Stimulated activated naive CD8-positive, alpha-beta T cell treated with anti-CD3 and anti-CD28 coated beads, Interleukin-15, Interleukin-2, amounts not matched to agents 100 ng/mL and 50 ng/mL, for 24 hours (primary cell): ENCODE results near the gene TBX2.

ENCODE experiments used
- H3K27ac Mint-ChIP-seq: one replicate; pipeline ENCODE4 v1.8.0; 2021; ENCODE audit warnings: mild to moderate bottlenecking, mixed read lengths
- H3K27me3 Mint-ChIP-seq: one replicate; pipeline ENCODE4 v1.8.0; 2021; ENCODE audit warnings: mixed read lengths
- H3K36me3 Mint-ChIP-seq: one replicate; pipeline ENCODE4 v1.8.0; 2021; ENCODE audit warnings: low read depth, mixed read lengths
- H3K4me1 Mint-ChIP-seq: one replicate; pipeline ENCODE4 v1.8.0; 2021; ENCODE audit warnings: low read depth, mixed read lengths
- H3K4me3 Mint-ChIP-seq: one replicate; pipeline ENCODE4 v1.8.0; 2021; ENCODE audit warnings: mild to moderate bottlenecking, mixed read lengths
- H3K9me3 Mint-ChIP-seq: one replicate; pipeline ENCODE4 v1.8.0; 2021; ENCODE audit warnings: mixed read lengths

Gene TBX2

GRCh38 chr17:61364463-61364846, 35.2 kb upstream of the TBX2 start:
- no peaks in the 10 kb centered on the region for H3K27me3 Mint-ChIP-seq
- H3K4me3 Mint-ChIP-seq = no peak overlapping the region
- H3K9me3 Mint-ChIP-seq = no peaks in the 10 kb centered on the region
- no peaks in the 10 kb centered on the region for H3K4me1 Mint-ChIP-seq
- no peaks in the 10 kb centered on the region for H3K36me3 Mint-ChIP-seq
- no peak overlapping the region for H3K27ac Mint-ChIP-seq

- no peaks in the 10 kb centered on the region for H3K36me3 Mint-ChIP-seq
- H3K27me3 Mint-ChIP-seq = no peaks in the 10 kb centered on the region
- no peaks in the 10 kb centered on the region for H3K9me3 Mint-ChIP-seq
- no peaks in the 10 kb centered on the region for H3K4me1 Mint-ChIP-seq
- H3K4me3 Mint-ChIP-seq = no peak overlapping the region
- no peak overlapping the region for H3K27ac Mint-ChIP-seq
Measured at GRCh38 chr17:61366076-61366714, 33.4 kb upstream of the TBX2 start.

GRCh38 chr17:61366715-61367413, 32.8 kb upstream of the TBX2 start:
- Mint-ChIP-seq H3K36me3 (no peaks in the 10 kb centered on the region), H3K4me1 (no peaks in the 10 kb centered on the region), H3K4me3 (no peak overlapping the region), H3K9me3 (no peaks in the 10 kb centered on the region), H3K27ac (no peak overlapping the region), H3K27me3 (no peaks in the 10 kb centered on the region)

- H3K27me3 Mint-ChIP-seq = no peaks in the 10 kb centered on the region
- H3K4me1 Mint-ChIP-seq = no peaks in the 10 kb centered on the region
- H3K27ac Mint-ChIP-seq = no peak overlapping the region
- no peaks in the 10 kb centered on the region for H3K36me3 Mint-ChIP-seq
- no peak overlapping the region for H3K4me3 Mint-ChIP-seq
- no peaks in the 10 kb centered on the region for H3K9me3 Mint-ChIP-seq
Measured at GRCh38 chr17:61368049-61368831, 31.4 kb upstream of the TBX2 start.

GRCh38 chr17:61368832-61369450, 30.7 kb upstream of the TBX2 start:
- H3K27me3 Mint-ChIP-seq = no peaks in the 10 kb centered on the region

GRCh38 chr17:61369751-61370150, 29.9 kb upstream of the TBX2 start:
- no peak overlapping the region for H3K27ac Mint-ChIP-seq
- no peaks in the 10 kb centered on the region for H3K27me3 Mint-ChIP-seq
- no peak overlapping the region for H3K4me3 Mint-ChIP-seq
- no peaks in the 10 kb centered on the region for H3K4me1 Mint-ChIP-seq
- no peaks in the 10 kb centered on the region for H3K9me3 Mint-ChIP-seq
- no peaks in the 10 kb centered on the region for H3K36me3 Mint-ChIP-seq

More at GRCh38 chr17:61368832-61369450, 30.7 kb upstream of the TBX2 start:
- Mint-ChIP-seq H3K27ac (no peak overlapping the region), H3K4me3 (no peak overlapping the region), H3K36me3 (no peaks in the 10 kb centered on the region), H3K9me3 (no peaks in the 10 kb centered on the region), H3K4me1 (no peaks in the 10 kb centered on the region)

DNA sequence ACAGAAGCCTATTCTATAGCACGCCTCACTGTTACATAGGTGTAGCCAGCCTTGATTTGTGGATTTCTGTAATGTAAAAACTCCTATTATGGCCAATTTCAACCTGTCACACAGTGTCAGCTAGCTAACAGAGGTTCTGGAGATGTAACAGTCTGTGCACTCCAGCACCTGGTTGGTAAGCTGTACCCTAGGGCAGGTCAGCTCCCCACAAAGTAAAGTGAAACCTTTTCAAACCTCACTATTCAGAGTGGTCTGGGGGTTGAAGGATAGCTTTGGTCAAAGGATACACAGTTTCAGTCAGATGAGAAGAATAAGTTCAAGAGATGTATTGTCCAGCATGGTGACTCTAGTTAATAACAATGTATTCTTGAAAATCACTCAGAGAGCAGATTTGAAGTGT, 28.5 kb upstream of the TBX2 start:
- Mint-ChIP-seq H3K4me3 (no peak overlapping the region), H3K9me3 (no peaks in the 10 kb centered on the region)

DNA sequence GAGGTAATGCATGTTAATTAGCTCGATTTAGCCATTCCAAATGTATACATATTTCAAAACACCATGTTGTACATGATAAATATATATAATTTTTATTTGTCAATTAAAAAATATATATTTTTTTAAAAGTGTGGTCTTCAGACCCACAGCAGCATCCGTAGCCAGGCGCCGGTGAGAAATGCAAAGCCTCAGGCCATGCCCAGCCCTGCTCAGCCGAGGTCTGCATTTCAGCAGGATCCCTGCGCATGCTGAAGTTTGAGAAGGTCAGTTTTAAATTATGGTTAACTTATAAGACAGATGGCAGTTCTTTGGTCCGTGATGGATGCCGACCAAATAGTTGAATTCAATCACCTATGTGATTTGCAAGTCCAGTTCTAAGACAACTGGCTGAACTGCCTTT, 28.0 kb upstream of the TBX2 start:
- Mint-ChIP-seq H3K36me3 (no peaks in the 10 kb centered on the region), H3K27me3 (no peaks in the 10 kb centered on the region), H3K9me3 (no peaks in the 10 kb centered on the region), H3K27ac (no peak overlapping the region), H3K4me3 (no peak overlapping the region), H3K4me1 (no peaks in the 10 kb centered on the region)

More for the DNA sequence above, 28.5 kb upstream of the TBX2 start:
- Mint-ChIP-seq H3K36me3 (no peaks in the 10 kb centered on the region), H3K27ac (no peak overlapping the region), H3K4me1 (no peaks in the 10 kb centered on the region), H3K27me3 (no peaks in the 10 kb centered on the region)

DNA sequence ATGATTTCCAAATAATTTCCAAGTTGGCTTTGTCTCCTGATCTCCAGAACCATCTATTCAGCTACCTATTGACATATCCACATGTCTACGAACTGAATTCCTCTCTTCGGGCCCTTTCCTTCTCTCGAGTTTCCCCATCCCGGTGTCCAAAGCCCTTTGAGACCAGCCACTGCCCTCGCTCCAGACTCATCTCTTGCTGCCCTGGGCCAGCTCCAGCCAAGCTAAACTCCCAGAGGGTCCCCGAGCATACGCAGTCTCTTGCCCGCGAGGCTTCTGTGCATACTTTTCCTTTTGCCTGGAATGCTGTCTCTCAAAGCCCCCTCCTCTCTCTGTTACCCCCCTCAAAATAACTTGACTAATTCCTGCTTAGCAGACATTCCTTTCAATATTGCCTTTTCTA, 27.2 kb upstream of the TBX2 start:
- no peak overlapping the region for H3K27ac Mint-ChIP-seq
- H3K4me1 Mint-ChIP-seq = no peaks in the 10 kb centered on the region
- H3K9me3 Mint-ChIP-seq = no peaks in the 10 kb centered on the region
- H3K4me3 Mint-ChIP-seq = no peak overlapping the region
- H3K27me3 Mint-ChIP-seq = no peaks in the 10 kb centered on the region
- H3K36me3 Mint-ChIP-seq = no peaks in the 10 kb centered on the region

GRCh38 chr17:61376931-61377838, 22.5 kb upstream of the TBX2 start:
- H3K36me3 Mint-ChIP-seq = no peaks in the 10 kb centered on the region
- H3K27ac Mint-ChIP-seq = no peak overlapping the region
- no peaks in the 10 kb centered on the region for H3K27me3 Mint-ChIP-seq
- H3K4me3 Mint-ChIP-seq = no peak overlapping the region
- no peaks in the 10 kb centered on the region for H3K4me1 Mint-ChIP-seq
- no peaks in the 10 kb centered on the region for H3K9me3 Mint-ChIP-seq

DNA sequence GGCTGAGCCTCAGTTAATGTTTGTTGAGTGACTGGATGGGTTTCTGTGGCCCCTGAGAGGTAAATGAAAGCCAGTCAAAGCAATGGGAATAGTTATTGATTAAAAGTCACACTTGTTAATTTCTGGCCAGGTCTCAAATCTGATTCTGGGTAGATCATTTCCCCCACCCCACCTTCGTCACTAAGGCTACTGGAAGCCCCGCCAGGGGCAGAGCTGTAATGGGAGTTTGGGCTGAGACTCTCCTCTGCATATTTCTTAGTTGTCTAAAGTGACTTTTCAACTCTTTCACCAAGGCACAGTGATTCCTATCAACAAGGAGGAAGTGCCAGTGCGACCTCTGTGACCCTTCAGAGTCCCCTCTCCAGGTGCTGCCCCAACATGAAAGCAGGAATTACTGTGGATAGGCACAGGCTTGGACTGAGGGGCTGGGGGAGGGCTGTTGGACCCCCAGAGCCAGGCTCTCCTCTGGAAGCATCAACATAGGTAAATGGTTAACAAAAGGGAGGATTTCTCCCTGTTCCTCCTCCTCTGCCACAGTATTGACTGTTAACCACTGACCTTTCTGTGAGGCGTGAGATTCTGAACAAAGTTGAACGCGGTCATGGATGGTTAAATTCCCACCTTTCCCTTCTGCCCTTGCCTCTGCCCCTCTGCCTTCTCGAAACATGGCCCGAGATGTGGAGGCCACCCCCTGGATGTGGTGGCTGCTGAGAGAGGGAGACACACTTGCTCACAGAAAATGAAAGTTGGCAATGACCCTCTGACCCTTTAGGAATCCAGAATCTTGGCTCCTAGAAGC, 20.8 kb upstream of the TBX2 start:
- Mint-ChIP-seq H3K4me1 (no peaks in the 10 kb centered on the region), H3K27me3 (no peaks in the 10 kb centered on the region), H3K4me3 (no peak overlapping the region), H3K9me3 (no peaks in the 10 kb centered on the region), H3K27ac (no peak overlapping the region), H3K36me3 (no peaks in the 10 kb centered on the region)

DNA sequence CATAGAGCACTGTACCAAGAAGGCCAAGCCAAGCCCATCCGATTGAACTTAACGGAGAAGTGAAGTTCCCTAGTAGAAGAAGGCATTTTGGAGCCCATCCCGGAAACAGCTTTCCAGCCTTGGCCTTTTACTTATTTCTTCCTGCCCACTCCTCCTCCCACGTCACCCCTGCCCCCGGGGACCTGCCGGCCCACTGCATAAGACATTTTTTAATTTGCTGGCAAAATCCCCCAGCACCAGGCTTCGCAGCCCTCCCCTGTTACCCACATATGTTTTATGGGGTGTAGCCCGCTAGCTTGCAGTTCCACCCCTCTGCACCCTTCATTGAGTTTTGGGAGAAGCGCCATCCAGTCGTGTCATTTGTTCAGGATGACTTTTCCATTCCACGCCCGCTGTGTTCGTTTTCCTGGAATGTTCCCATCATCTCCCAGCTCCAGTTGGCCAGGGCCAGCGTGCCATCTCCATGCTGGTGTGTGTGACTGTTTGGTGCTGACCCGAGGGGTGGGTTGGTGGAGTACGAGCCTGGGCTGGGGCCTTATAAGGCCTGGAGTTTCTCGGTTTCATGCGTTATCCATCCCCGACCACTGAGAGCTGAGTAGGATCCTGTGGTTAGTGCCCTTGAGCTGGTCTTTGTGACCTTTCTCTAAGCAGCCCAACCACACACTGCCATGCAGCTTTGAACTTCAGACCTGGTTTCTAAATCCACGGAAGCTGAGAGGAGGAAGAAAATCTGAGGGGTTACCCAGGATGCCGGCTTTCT, 20.0 kb upstream of the TBX2 start:
- H3K36me3 Mint-ChIP-seq = no peaks in the 10 kb centered on the region
- no peaks in the 10 kb centered on the region for H3K9me3 Mint-ChIP-seq
- no peaks in the 10 kb centered on the region for H3K4me1 Mint-ChIP-seq
- H3K27ac Mint-ChIP-seq = no peak overlapping the region
- H3K27me3 Mint-ChIP-seq = no peaks in the 10 kb centered on the region
- H3K4me3 Mint-ChIP-seq = no peak overlapping the region

DNA sequence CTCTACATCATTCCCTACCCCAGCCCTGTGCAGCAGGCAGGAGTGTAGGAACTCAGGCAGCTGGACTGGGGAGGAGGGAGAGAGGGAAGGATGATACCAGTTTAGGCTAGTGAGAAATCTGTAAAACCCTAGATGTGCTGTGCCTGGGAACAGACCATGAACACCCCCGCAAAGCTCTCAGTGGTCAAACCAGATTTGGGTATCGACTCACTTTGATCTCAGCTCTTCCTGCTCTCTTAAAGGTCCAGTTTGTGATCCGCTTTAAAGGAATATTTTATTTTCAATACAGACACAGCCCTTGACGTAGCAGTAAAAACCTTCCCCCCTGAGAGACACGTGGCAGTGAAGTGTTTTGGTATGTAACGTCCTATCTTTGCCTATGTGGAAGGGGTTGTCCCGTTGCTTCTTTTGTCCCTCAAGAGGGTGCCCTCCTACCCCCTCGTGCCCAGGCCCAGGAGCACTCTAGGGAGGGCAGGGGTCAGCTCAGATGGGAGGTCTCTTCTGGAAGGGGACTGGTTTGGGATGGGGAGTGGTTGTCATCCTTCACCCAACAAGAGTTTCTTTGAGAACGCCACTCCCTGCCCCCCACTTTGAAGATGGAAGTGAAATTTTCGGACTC, 19.3 kb upstream of the TBX2 start:
- H3K27me3 Mint-ChIP-seq = no peaks in the 10 kb centered on the region
- no peak overlapping the region for H3K27ac Mint-ChIP-seq
- no peak overlapping the region for H3K4me3 Mint-ChIP-seq
- H3K9me3 Mint-ChIP-seq = no peaks in the 10 kb centered on the region
- H3K4me1 Mint-ChIP-seq = no peaks in the 10 kb centered on the region
- H3K36me3 Mint-ChIP-seq = no peaks in the 10 kb centered on the region
